ENCODE results near the gene ATP6AP1.
"Not testable (repeated sequence)": the region's sequence is repeated elsewhere in the genome, so short reads cannot be mapped to it uniquely, and the experiment has no call there.

DNA sequence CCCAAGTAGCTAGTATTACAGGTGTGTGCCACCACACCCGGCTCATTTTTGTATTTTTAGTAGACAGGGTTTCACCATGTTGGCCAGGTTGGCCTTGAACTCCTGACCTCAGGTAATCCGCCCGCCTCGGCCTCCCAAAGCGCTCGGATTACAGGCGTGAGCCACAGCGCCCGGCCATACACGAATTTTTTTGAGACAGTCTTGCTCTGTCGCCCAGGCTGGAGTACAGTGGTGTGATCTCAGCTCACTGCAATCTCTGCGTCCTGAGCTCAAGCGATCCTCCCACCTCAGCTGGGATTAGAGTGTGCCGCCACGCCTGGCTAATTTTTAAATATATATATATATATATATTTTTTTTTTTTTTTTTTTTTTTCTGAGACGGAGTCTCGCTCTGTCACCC lies 32.1 kb upstream of the ATP6AP1 start:
- TF ChIP-seq, protein P1, sequence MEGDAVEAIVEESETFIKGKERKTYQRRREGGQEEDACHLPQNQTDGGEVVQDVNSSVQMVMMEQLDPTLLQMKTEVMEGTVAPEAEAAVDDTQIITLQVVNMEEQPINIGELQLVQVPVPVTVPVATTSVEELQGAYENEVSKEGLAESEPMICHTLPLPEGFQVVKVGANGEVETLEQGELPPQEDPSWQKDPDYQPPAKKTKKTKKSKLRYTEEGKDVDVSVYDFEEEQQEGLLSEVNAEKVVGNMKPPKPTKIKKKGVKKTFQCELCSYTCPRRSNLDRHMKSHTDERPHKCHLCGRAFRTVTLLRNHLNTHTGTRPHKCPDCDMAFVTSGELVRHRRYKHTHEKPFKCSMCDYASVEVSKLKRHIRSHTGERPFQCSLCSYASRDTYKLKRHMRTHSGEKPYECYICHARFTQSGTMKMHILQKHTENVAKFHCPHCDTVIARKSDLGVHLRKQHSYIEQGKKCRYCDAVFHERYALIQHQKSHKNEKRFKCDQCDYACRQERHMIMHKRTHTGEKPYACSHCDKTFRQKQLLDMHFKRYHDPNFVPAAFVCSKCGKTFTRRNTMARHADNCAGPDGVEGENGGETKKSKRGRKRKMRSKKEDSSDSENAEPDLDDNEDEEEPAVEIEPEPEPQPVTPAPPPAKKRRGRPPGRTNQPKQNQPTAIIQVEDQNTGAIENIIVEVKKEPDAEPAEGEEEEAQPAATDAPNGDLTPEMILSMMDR (IDR thresholded peaks at IDR 0.05; ENCODE audit: low read depth, low read length, poor library complexity, severe bottlenecking), result not testable (repeated sequence)
- TF ChIP-seq EZH2phosphoT487 (IDR thresholded peaks at IDR 0.05; ENCODE audit: borderline replicate concordance, low read length), result not testable (repeated sequence)

Data from DOHH2 (cell line).